HG03103 (cell line): ENCODE measurements around the gene SMYD1.

Source experiments
- ATAC-seq: cut with Tn5 transposase; IDR thresholded peaks from one replicate; pipeline ENCODE4 v1.9.1; 2021; ENCODE audit warnings: low read depth; ENCODE audit not compliant: unreplicated experiment

The SMYD1 gene

GRCh38 chr2:88137833-88138232 is 70.2 kb downstream of the SMYD1 start:
- ATAC-seq = no peak

GRCh38 chr2:88139203-88139702 is 71.6 kb downstream of the SMYD1 start:
- ATAC-seq = no peak

GRCh38 chr2:88139804-88140203 is 72.2 kb downstream of the SMYD1 start:
- ATAC-seq = no peak

- no peak for ATAC-seq
Measured at GRCh38 chr2:88141952-88142351, 74.3 kb downstream of the SMYD1 start.

GRCh38 chr2:88144271-88144670 is 76.6 kb downstream of the SMYD1 start:
- ATAC-seq = no peak

GRCh38 chr2:88144914-88145497 is 77.4 kb downstream of the SMYD1 start:
- ATAC-seq = no peak

- no peak for ATAC-seq
Measured at GRCh38 chr2:88146590-88146989, 79.0 kb downstream of the SMYD1 start.

- no peak for ATAC-seq
Measured at GRCh38 chr2:88147145-88147544, 79.5 kb downstream of the SMYD1 start.

- no peak for ATAC-seq
Measured at GRCh38 chr2:88148929-88149438, 81.4 kb downstream of the SMYD1 start.

- ATAC-seq = no peak
Measured at GRCh38 chr2:88159481-88159880, 91.9 kb downstream of the SMYD1 start.

GRCh38 chr2:88159955-88160415 is 92.4 kb downstream of the SMYD1 start:
- ATAC-seq = peak; percentile 52

- no peak for ATAC-seq
Measured at GRCh38 chr2:88160517-88160916, 92.9 kb downstream of the SMYD1 start.

GRCh38 chr2:88161446-88162244 is 94.0 kb downstream of the SMYD1 start:
- ATAC-seq = no peak
